ENCODE measurements around the gene MBD4.
A peak's percentile ranks its signal among the peaks of the same experiment; 100 is the strongest.
"Not testable (repeated sequence)": the region's sequence is repeated elsewhere in the genome, so short reads cannot be mapped to it uniquely, and the experiment has no call there.

Gene MBD4

GRCh38 chr3:129439817-129440617, at the start of gene MBD4, which contains the start of gene IFT122:
MBD4 (minus strand) TSS chr3:129439948; CDS start chr3:129439833, 115 bp downstream.
IFT122 (plus strand) TSS chr3:129440224; CDS start chr3:129440331, 107 bp downstream.
- DNase-seq (ENCODE audit: low spot score), result peak; percentile 100

- DNase-seq (ENCODE audit: low spot score), result not testable (repeated sequence)
These were observed 49.5 kb upstream of the MBD4 start for GRCh38 chr3:129489258-129489657.

GRCh38 chr3:129487868-129488335, 48.2 kb upstream of the MBD4 start:
- not testable (repeated sequence) for DNase-seq (ENCODE audit: low spot score)

- no peak for DNase-seq (ENCODE audit: low spot score)
These were observed 47.6 kb upstream of the MBD4 start for GRCh38 chr3:129487183-129487867.

GRCh38 chr3:129486664-129487035, 46.9 kb upstream of the MBD4 start:
- no peak for DNase-seq (ENCODE audit: low spot score)

GRCh38 chr3:129485721-129486663, 46.2 kb upstream of the MBD4 start:
- DNase-seq (ENCODE audit: low spot score), result peak; percentile 4

- DNase-seq (ENCODE audit: low spot score), result not testable (repeated sequence)
These were observed 45.4 kb upstream of the MBD4 start for GRCh38 chr3:129485146-129485545.

- DNase-seq (ENCODE audit: low spot score), result no peak
These were observed 44.1 kb upstream of the MBD4 start for GRCh38 chr3:129483870-129484269.

GRCh38 chr3:129482721-129483120, 43.0 kb upstream of the MBD4 start:
- no peak for DNase-seq (ENCODE audit: low spot score)

- no peak for DNase-seq (ENCODE audit: low spot score)
These were observed 42.1 kb upstream of the MBD4 start for GRCh38 chr3:129481766-129482332.

GRCh38 chr3:129481225-129481765, 41.5 kb upstream of the MBD4 start:
- not testable (repeated sequence) for DNase-seq (ENCODE audit: low spot score)

- no peak for DNase-seq (ENCODE audit: low spot score)
These were observed 36.8 kb upstream of the MBD4 start for GRCh38 chr3:129476586-129476985.

GRCh38 chr3:129475863-129476262, 36.1 kb upstream of the MBD4 start:
- no peak for DNase-seq (ENCODE audit: low spot score)

GRCh38 chr3:129474984-129475804, 35.4 kb upstream of the MBD4 start:
- DNase-seq (ENCODE audit: low spot score), result no peak

- DNase-seq (ENCODE audit: low spot score), result no peak
These were observed 34.0 kb upstream of the MBD4 start for GRCh38 chr3:129473769-129474152.

GRCh38 chr3:129473067-129473768, 33.5 kb upstream of the MBD4 start:
- DNase-seq (ENCODE audit: low spot score), result no peak

- DNase-seq (ENCODE audit: low spot score), result peak; percentile 63
These were observed 31.1 kb upstream of the MBD4 start for GRCh38 chr3:129470861-129471260.

- no peak for DNase-seq (ENCODE audit: low spot score)
These were observed 29.3 kb upstream of the MBD4 start for GRCh38 chr3:129469026-129469425.

- DNase-seq (ENCODE audit: low spot score), result no peak
These were observed 28.2 kb upstream of the MBD4 start for GRCh38 chr3:129467932-129468331.

GRCh38 chr3:129463716-129464115, 24.0 kb upstream of the MBD4 start:
- DNase-seq (ENCODE audit: low spot score), result no peak
